HepG2 (cell line): Measurements from ENCODE around the gene CYP4F8. TPM values are rescaled to one million over a fixed set of nuclear protein-coding genes. Genes with fewer than 3 reads are reported as not detected.

ENCODE experiments used
- CCAR2 ChIP-seq: fragments of 200-400 bp; formaldehyde crosslinking; optimal IDR thresholded peaks from 2 replicates; pipeline ENCODE3; 2018; ENCODE audit warnings: low read depth, mild to moderate bottlenecking, low read length, moderate library complexity
- GLI4 ChIP-seq: sonication (generic); formaldehyde crosslinking; IDR thresholded peaks from 2 replicates; pipeline ENCODE4 v1.5.1; 2020; ENCODE audit warnings: missing genetic modification reagents, mild to moderate bottlenecking, moderate library complexity, borderline replicate concordance
- GTF2F1 ChIP-seq: fragments of 150-350 bp; IDR thresholded peaks from 2 replicates; pipeline ENCODE4 v1.6.1; 2014; ENCODE audit warnings: low read length
- KAT2B ChIP-seq: fragments of 150-350 bp; IDR thresholded peaks from 2 replicates; pipeline ENCODE4 v1.6.1; 2014; ENCODE audit warnings: low read depth, low read length, borderline replicate concordance
- MEF2D ChIP-seq: sonication (generic); formaldehyde crosslinking; IDR thresholded peaks from 2 replicates; pipeline ENCODE4 v1.5.1; 2020; ENCODE audit warnings: mild to moderate bottlenecking, missing genetic modification reagents
- MLLT10 ChIP-seq: sonication (generic); formaldehyde crosslinking; IDR thresholded peaks from 2 replicates; pipeline ENCODE4 v1.4.0; 2020; ENCODE audit warnings: missing genetic modification reagents
- SP2 ChIP-seq: sonication (generic); formaldehyde crosslinking; IDR thresholded peaks from 2 replicates; pipeline ENCODE4 v1.5.1; 2020; ENCODE audit warnings: mild to moderate bottlenecking, missing genetic modification reagents
- ZBTB40 ChIP-seq, 2 experiments: fragments of 450-650 bp in 1 of 2; sonication (generic) in 1 of 2; formaldehyde crosslinking in 1 of 2; IDR thresholded peaks; 2 replicates each; pipeline versions ENCODE4 v1.6.1 to v1.8.0; 2016 to 2022; ENCODE audit warnings: antibody characterized with exemption in 1 of 2, mild to moderate bottlenecking in 1 of 2, missing genetic modification reagents in 1 of 2
- ZNF180 ChIP-seq: sonication (generic); formaldehyde crosslinking; IDR thresholded peaks from 2 replicates; pipeline ENCODE4 v1.4.0; 2020; ENCODE audit warnings: low read depth, missing genetic modification reagents, borderline replicate concordance
- polyA plus RNA-seq, 8 experiments: library from polyadenylated mRNA; depleted of rRNA in 3 of 8; stranded (reverse) in 7 of 8; unstranded in 1 of 8; fragments of >200 nt; fragmentation: Illumina TruSeq in 4 of 8; extraction: Trizol in 4 of 8; gene quantifications; 2 replicates each; pipeline versions ENCODE4 v1.2.1 to v1.2.3, GENCODE V29; 2011 to 2016; ENCODE audit warnings: low read depth in 4 of 8, missing spikeins in 1 of 8, mixed read lengths in 1 of 8; ENCODE audit not compliant: insufficient read depth in 1 of 8
- total RNA-seq, 5 experiments: library from RNA; depleted of rRNA; stranded (reverse); fragments of >200 nt; fragmentation: Illumina TruSeq; extraction: Trizol; gene quantifications; 2 replicates each; pipeline ENCODE4 v1.2.3, GENCODE V29; 2016; ENCODE audit warnings: low read depth in 1 of 5
- TF ChIP-seq, protein P1 (sequence below): sonication (generic); formaldehyde crosslinking; IDR thresholded peaks from 2 replicates; pipeline ENCODE4 v1.9.0; 2022; ENCODE audit warnings: low read depth, missing genetic modification reagents
- TF ChIP-seq, protein P2 (sequence below), 2 experiments: IDR thresholded peaks; 2 replicates each; pipeline ENCODE4 v1.6.1; 2011 to 2012; ENCODE audit warnings: low read length in 2 of 2, borderline replicate concordance in 1 of 2, low read depth in 1 of 2, mild to moderate bottlenecking in 1 of 2, moderate library complexity in 1 of 2
- TF ChIP-seq, protein P3 (sequence below): sonication (generic); formaldehyde crosslinking; IDR thresholded peaks from 2 replicates; pipeline ENCODE4 v1.9.0; 2021; ENCODE audit warnings: missing genetic modification reagents, mild to moderate bottlenecking, borderline replicate concordance

The CYP4F8 gene
- total and polyA plus RNA-seq, 2 of the 13 experiments (the other 11 are each of a cell fraction or from before 2014, with no cell fraction given): not detected

DNA sequence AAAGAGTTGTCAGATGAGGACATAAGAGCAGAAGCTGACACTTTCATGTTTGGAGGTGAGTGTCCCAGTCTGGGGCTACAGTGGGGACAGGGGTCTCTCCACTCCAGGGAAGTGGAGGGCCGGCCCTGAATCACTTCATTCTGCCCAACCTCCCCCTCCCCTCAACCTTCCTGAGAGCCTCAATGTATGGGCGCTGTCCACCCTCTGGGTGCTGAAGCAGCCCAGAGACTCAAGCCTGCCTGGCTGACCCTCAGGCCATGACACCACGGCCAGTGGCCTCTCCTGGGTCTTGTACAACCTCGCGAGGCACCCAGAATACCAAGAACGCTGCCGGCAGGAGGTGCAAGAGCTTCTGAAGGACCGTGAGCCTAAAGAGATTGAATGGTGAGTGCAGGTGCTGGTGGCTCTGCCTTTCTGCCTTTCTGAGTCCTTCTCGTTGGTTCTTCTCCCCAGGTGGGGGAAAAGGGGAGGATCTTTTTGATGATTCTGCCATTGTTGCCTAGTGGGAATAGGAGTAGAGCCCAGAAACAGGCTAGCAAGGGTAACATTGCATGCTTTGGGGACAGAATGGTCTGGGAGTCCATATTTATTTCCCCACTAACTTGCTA is 8.8 kb downstream of the CYP4F8 start (continued):
- no peak for TF ChIP-seq MLLT10 (CRISPR knock-in tag)
- 0 out of 2 replicates have a peak, but pooled peaks have one; percentile 37 for TF ChIP-seq MEF2D (CRISPR knock-in tag)
- TF ChIP-seq ZBTB40 (IDR thresholded peaks at IDR 0.05): no peak
- 0 out of 2 replicates have a peak, but pooled peaks have one; percentile 24 for TF ChIP-seq ZBTB40 (CRISPR knock-in tag; IDR thresholded peaks at IDR 0.05)
- TF ChIP-seq KAT2B: no peak
- peak; percentile 37 for TF ChIP-seq SP2 (CRISPR knock-in tag)
- no peak for TF ChIP-seq GTF2F1
- TF ChIP-seq GLI4 (CRISPR knock-in tag): 0 out of 2 replicates have a peak, but pooled peaks have one; percentile 48
- no peak for TF ChIP-seq ZNF180
- TF ChIP-seq, protein P1, sequence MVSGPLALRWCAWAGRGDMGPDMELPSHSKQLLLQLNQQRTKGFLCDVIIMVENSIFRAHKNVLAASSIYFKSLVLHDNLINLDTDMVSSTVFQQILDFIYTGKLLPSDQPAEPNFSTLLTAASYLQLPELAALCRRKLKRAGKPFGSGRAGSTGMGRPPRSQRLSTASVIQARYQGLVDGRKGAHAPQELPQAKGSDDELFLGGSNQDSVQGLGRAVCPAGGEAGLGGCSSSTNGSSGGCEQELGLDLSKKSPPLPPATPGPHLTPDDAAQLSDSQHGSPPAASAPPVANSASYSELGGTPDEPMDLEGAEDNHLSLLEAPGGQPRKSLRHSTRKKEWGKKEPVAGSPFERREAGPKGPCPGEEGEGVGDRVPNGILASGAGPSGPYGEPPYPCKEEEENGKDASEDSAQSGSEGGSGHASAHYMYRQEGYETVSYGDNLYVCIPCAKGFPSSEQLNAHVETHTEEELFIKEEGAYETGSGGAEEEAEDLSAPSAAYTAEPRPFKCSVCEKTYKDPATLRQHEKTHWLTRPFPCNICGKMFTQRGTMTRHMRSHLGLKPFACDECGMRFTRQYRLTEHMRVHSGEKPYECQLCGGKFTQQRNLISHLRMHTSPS (CRISPR knock-in tag): no peak
- TF ChIP-seq, protein P2, sequence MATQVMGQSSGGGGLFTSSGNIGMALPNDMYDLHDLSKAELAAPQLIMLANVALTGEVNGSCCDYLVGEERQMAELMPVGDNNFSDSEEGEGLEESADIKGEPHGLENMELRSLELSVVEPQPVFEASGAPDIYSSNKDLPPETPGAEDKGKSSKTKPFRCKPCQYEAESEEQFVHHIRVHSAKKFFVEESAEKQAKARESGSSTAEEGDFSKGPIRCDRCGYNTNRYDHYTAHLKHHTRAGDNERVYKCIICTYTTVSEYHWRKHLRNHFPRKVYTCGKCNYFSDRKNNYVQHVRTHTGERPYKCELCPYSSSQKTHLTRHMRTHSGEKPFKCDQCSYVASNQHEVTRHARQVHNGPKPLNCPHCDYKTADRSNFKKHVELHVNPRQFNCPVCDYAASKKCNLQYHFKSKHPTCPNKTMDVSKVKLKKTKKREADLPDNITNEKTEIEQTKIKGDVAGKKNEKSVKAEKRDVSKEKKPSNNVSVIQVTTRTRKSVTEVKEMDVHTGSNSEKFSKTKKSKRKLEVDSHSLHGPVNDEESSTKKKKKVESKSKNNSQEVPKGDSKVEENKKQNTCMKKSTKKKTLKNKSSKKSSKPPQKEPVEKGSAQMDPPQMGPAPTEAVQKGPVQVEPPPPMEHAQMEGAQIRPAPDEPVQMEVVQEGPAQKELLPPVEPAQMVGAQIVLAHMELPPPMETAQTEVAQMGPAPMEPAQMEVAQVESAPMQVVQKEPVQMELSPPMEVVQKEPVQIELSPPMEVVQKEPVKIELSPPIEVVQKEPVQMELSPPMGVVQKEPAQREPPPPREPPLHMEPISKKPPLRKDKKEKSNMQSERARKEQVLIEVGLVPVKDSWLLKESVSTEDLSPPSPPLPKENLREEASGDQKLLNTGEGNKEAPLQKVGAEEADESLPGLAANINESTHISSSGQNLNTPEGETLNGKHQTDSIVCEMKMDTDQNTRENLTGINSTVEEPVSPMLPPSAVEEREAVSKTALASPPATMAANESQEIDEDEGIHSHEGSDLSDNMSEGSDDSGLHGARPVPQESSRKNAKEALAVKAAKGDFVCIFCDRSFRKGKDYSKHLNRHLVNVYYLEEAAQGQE (IDR thresholded peaks at IDR 0.05; ENCODE audit: borderline replicate concordance in 1 of 2, low read depth in 1 of 2, low read length in 2 of 2): peak; percentile 95 to 96
- TF ChIP-seq, protein P3, sequence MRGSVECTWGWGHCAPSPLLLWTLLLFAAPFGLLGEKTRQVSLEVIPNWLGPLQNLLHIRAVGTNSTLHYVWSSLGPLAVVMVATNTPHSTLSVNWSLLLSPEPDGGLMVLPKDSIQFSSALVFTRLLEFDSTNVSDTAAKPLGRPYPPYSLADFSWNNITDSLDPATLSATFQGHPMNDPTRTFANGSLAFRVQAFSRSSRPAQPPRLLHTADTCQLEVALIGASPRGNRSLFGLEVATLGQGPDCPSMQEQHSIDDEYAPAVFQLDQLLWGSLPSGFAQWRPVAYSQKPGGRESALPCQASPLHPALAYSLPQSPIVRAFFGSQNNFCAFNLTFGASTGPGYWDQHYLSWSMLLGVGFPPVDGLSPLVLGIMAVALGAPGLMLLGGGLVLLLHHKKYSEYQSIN (CRISPR knock-in tag): 0 out of 2 replicates have a peak, but pooled peaks have one; percentile 51
- no peak for TF ChIP-seq CCAR2
